ENCODE measurements around the gene BTBD19.

BTBD19 gene

DNA sequence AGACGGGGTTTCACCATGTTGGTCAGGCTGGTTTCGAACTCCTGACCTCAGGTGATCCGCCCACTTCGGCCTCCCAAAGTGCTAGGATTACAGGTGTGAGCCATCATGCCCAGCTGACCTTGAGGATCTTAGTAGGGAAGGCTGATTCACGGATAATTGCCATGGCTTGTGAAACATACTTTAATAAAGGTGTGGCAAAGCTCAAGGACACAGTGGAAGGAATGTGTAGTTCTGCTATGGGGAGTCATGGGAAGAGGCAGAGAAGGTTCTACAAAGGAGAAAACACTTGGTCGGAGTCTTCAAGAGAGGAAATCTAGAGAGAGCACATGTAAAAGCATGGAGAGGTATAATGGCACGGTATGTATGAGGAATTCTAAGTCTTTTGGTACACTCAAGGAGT lies 47.4 kb downstream of the BTBD19 start:
- DNase-seq (ENCODE audit: low spot score), result no peak
- FAIRE-seq, result no peak

DNA sequence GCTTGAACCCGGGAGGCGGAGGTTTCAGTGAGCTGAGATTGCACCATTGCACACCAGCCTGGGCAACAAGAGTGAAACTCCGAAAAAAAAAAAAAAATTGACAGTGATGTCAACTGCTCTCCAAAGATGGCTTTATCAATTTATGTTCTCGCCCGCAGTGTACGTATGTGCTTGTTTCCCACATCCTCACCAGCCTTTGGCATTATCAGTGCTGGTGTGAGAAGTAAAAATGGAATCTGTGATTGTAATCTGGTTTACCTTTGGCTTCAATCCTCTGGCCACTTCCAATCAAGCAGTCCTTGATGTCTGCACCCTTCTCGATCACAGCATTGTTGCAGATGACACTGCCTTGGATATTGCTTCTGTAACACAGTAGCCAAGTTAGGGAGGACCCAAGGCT lies 49.1 kb downstream of the BTBD19 start:
- FAIRE-seq (peak; percentile 32), DNase-seq (ENCODE audit: low spot score) (no peak)

DNA sequence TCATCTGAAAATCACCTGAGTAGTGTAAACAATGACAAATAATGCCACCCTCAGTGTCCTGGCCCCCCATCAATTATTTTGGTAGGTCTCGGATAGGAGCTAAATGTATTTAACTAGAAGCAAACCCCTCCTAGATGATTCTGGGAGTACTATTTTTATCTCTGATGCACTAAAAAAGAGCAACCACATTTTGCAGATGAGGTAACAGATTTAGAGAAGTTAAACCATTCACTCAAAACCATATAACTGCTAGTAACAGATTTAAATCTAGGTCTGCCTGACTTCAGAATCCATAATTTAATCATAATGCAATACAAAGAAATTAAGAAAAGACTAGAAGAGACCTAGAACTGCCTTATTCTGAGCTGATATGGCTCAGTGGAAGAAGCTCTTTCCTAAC lies 52.0 kb downstream of the BTBD19 start:
- no peak for DNase-seq (ENCODE audit: low spot score)

DNA sequence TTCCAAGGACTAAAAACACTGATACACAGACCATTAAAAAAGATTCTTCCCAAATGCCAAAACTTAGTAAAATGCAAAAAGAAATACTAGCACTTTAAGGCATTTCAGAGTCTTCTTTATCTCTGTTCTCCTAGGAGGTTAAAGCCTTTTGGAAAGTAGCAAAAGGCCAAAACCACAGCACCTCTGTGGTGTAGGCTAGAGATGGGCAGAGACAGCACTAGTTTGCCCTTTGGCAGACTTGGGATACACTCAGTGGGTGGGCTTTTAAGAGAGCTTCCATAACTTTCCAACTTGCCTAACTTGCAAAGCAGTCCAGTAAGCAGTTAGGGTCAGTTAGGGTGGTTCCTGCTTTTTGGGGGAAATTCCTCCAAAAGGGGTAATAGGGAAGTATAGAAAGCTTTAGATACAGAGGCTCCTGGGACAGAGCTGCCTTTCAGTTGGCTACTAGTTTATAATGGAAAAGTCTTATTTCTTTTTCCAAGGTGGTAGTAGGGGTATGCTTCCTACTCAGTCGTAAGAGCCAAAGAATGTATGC lies 52.6 kb downstream of the BTBD19 start:
- FAIRE-seq (no peak), DNase-seq (ENCODE audit: low spot score) (no peak)

More for the DNA sequence above, 52.0 kb downstream of the BTBD19 start:
- FAIRE-seq, result no peak

DNA sequence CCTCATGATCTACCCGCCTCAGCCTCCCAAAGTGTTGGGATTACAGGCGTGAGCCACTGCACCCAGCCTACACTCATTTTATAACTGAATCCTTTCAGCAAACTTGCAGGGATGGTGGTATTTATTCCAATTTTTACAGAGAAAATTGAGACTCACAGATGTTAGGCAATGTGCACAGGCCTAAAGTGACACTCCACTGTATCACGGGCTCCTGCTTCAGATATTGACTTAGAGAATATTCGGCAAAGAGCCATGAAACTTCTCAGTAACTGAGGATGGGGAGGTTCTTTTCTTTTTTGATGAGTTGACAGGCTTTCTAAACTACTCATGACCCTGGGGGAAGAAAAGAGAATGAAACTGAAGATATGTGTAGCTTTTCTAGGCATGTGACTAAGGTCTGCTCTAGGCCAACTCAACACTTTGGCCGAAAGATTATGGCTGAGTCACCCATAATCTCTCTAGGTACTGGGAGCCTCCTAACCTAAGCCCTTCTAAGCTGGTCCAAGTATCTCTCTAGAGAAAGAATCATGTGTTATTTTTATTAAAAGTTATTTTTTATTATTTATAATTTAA lies 54.6 kb downstream of the BTBD19 start:
- DNase-seq (ENCODE audit: low spot score), result no peak
- no peak for FAIRE-seq
